ENCODE results near the gene SIGLEC7.
A peak's percentile ranks its signal among the peaks of the same experiment; 100 is the strongest.

Gene SIGLEC7

DNA sequence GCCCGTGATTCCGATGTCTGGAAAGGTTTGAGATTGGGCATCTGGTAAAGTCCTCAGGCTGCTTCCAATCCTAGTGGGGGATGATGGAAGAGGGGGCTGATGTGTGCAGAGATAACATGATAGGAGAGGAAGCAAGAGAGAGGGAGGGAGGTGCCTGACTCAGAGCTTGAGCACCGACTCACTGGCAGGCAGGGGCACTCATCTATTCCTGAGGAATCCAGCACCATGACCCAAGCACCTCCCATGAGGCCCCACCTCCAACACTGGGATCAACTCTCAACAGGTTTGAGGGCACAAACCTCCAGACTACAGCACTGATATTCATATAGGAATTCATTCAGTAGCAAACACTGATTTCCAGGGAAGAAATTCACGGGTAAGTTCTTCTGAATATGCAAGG lies 23.0 kb upstream of the SIGLEC7 start:
- DNase-seq (ENCODE audit: low read depth) = no peak

DNA sequence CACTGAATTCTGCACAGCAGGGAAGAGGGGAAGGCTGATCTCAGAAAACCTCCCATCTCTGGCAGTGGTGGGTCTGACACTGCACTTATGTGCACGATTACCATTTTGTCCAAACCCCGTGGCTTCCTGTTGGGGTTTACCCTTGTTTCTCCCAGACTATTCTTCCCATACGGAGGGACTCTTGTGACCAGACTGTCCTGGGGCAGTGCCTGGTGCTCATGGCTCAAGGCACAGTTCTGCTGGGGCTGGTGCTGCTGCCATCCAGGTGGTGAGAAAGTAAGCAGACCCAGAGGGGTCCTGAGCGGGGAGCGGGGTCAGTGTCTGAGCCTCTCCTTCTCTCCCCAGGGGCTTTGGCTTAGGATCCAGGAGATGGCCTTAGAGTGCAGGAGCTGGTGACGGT lies 22.5 kb upstream of the SIGLEC7 start:
- DNase-seq (ENCODE audit: low read depth) = no peak

DNA sequence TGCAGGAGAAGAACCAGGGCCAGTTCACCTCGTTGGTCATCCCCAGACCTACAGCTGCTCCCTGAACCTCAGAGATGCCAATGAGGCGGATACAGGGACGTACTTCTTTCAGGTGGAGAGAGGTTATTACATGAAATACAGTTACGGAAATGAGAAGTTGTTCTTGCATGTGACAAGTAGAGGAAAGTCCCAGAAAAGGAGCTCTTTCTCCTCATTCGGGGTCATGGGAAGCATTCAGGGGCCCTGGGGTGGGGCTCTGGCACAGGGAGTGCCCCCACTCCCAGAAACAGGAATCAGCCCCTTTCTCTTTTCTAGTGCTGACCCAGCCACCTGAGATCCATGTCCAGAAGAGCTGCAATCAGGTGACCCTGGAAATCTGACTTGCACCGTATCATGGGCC lies 21.9 kb upstream of the SIGLEC7 start:
- DNase-seq (ENCODE audit: low read depth) = no peak

DNA sequence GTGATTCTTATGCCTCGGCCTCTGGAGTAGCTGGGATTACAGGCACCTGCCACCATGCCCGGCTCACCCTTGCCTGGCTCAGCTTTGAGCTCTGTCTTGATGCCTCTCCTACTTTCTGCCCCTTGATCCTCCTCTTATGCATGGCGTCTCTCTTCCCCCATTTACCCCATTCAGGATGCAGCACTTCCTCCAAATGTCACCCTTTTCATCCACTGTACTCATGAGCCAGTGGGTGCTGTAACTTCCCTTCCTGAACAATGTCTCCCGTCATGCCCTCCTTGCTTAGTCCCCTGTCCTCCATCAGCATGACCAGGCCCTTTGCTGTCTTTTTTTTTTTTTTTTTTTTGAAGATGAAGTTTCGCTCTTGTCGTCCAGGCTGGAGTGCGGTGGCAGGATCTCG lies 20.8 kb upstream of the SIGLEC7 start:
- no peak for DNase-seq (ENCODE audit: low read depth)

DNA sequence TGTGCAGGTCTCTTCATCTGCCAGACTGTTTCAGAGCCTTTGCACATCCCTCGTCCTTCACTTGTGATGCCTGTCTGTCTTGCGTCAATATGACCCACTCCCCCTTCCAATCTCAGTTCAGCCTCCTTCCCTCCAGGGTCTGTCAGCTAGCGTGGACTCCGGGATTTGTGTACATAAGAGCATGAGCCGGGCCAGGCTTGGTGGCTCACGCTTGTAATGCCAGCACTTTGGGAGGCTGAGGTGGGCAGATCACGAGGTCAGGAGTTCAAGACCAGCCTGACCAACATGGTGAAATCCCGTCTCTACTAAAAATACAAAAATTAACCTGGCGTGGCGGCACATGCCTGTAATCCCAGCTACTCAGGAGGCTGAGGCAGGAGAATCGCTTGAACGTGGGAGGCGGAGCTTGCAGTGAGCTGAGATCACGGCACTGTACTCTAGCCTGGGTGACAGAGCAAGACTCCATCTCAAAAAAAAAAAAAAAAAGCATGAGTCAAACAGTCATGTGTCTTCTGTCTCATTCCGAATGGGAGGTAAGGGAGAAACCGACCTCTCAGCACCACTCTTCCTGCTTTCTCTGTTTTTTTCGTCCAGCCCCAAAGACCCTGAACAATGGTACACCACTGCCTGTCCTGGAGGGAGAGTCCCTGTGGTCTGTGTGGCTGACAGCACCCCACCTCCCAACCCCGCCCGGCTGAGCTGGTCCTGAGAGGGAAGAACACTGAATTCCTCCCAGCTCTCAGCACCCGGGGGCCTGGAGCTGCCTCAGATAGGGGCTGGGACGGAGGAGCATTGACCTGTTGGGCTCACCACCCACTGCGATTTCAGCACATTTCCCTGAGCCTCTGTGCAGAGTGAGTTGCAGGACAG lies 19.8 kb upstream of the SIGLEC7 start:
- no peak for DNase-seq (ENCODE audit: low read depth)

DNA sequence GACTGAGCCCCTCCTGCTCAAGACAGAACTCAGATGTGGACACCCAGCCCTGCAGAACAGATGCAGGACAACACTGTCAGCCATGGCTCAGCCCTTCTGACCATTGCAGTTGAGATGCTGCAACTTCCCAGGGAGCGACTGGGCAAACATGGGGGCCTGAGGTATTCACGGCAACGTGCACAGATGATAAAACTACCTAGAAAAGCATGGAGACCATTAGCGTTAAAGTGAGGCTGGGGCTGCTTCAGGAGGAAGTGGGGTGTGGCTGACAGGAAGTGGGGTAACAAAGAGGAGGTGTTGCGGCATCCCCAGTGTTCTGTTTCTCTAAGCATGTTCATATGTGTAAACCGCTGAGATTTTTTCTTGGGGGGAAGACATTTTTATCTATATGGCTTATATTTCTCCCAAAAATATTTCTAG lies 18.7 kb upstream of the SIGLEC7 start:
- no peak for DNase-seq (ENCODE audit: low read depth)

DNA sequence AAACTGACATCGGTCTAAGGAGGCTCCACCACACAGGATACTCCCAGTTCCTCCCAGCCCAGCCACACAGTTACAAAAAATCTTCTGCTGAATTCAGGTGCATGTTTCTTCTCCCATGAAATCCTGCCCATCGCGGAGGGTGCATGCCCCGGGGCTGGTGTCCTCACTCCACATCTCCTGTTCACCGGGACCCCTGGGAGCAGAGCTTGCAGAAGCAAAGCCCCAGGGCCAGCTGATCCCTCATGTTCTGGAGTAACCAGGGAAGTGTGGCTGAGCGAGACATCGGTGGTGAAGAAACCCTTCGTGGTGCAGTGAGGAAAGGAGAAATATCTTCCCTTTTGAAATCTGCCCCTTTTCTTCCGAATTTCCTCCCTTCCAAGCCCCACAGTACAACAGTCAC lies 18.3 kb upstream of the SIGLEC7 start:
- DNase-seq (ENCODE audit: low read depth) = no peak

DNA sequence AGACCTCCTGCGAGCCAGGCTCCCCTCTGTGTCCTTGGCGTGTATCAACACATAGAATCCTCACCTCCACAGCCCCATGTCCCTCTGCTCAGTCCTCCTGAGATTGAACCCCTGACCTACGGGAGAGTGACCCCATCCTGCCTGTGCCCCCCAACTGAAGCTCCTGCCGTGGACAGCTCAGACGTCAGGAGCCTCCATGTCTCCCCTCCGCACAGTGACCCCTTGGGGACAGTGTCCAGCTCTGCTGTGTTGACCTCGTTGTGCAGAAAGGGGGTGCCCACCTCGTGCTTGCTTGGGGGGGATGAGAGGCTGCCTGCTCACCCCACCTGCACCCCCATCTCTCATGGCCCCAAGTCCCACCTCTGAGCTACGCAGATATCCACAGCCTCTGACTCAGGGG lies 17.9 kb upstream of the SIGLEC7 start:
- no peak for DNase-seq (ENCODE audit: low read depth)

DNA sequence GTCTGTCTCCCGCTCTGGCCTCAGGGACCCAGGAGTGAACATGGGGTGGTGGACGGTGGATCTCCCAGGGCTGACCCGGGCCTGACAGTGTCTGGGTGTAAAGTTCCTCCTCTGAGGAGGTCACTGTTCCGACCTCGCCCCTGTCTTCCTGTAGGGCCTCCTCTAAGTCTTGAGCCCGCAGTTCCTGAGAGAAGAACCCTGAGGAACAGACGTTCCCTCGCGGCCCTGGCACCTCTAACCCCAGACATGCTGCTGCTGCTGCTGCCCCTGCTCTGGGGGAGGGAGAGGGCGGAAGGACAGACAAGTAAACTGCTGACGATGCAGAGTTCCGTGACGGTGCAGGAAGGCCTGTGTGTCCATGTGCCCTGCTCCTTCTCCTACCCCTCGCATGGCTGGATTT lies 17.4 kb upstream of the SIGLEC7 start, which contains the start of gene SIGLEC9:
Gene SIGLEC9 (plus strand): TSS at position 178 of the 400 bp plus-strand sequence. CDS start 69 bp downstream, at position 247.
- DNase-seq (ENCODE audit: low read depth) = no peak

DNA sequence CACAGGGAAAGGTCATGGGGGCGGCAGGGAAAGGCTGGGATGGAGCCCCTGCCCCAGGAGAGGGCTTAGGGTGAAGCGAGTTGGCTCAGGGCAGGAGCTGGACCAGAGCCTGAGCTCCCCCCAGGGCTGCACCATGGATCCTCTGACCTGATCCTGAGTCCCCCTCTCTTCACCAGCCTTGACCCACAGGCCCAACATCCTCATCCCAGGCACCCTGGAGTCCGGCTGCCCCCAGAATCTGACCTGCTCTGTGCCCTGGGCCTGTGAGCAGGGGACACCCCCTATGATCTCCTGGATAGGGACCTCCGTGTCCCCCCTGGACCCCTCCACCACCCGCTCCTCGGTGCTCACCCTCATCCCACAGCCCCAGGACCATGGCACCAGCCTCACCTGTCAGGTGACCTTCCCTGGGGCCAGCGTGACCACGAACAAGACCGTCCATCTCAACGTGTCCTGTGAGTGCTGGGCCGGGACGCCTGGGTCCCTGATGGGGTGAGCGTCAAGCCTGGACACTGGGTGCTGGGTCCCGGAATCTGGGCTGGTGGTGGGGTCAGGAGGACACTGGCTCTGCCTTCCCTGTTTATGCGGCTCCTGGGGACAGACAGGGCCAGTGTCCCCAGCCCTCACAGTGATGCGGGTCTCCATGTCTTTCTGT lies 16.6 kb upstream of the SIGLEC7 start:
- no peak for DNase-seq (ENCODE audit: low read depth)

DNA sequence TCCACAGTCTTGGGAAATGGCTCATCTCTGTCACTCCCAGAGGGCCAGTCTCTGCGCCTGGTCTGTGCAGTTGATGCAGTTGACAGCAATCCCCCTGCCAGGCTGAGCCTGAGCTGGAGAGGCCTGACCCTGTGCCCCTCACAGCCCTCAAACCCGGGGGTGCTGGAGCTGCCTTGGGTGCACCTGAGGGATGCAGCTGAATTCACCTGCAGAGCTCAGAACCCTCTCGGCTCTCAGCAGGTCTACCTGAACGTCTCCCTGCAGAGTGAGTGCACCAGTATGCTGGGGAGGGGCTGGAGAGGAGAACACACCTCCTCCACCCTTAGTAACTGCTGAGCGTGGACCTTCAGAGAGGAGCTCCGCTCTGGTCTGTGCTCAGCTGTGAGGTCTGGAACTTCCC lies 15.1 kb upstream of the SIGLEC7 start:
- no peak for DNase-seq (ENCODE audit: low read depth)

DNA sequence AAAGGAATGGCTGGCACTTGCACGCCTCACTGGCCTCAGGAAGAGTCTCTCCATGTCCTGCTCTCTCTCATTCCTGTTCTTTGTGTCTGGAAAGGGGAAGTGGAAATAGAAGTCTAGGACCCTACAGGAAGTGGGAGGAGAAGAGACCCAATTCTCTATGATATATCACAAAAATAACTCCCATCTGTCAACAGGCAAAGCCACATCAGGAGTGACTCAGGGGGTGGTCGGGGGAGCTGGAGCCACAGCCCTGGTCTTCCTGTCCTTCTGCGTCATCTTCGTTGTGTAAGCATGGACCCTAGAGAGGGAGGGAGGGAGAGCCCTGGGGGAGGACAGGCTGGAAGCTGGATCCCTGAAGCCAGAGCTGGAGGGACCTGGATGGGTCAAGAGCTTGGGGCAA lies 14.3 kb upstream of the SIGLEC7 start:
- no peak for DNase-seq (ENCODE audit: low read depth)

DNA sequence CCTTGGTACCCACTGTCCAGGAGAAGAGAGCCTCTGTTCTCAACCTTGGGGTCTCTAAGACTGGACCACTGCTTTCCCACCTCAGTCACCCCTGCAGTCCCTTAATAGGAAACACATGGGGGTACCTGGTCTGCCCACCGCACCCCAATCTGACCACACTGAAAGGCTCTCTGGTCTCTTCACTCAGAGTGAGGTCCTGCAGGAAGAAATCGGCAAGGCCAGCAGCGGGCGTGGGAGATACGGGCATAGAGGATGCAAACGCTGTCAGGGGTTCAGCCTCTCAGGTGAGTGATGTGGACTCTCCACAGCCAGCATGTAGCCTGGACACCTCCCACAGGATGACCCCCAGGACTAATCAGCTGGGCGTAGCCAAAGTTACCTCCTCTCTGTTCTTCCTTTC lies 13.9 kb upstream of the SIGLEC7 start:
- no peak for DNase-seq (ENCODE audit: low read depth)

DNA sequence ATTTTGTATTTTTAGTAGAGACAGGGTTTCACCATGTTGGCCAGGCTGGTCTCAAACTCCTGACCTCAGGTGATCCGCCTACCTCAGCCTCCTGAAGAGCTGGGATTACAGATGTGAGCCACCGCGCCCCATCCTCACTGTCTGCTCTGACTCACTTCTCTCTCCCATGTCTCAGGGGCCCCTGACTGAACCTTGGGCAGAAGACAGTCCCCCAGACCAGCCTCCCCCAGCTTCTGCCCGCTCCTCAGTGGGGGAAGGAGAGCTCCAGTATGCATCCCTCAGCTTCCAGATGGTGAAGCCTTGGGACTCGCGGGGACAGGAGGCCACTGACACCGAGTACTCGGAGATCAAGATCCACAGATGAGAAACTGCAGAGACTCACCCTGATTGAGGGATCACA lies 12.4 kb upstream of the SIGLEC7 start:
- no peak for DNase-seq (ENCODE audit: low read depth)

DNA sequence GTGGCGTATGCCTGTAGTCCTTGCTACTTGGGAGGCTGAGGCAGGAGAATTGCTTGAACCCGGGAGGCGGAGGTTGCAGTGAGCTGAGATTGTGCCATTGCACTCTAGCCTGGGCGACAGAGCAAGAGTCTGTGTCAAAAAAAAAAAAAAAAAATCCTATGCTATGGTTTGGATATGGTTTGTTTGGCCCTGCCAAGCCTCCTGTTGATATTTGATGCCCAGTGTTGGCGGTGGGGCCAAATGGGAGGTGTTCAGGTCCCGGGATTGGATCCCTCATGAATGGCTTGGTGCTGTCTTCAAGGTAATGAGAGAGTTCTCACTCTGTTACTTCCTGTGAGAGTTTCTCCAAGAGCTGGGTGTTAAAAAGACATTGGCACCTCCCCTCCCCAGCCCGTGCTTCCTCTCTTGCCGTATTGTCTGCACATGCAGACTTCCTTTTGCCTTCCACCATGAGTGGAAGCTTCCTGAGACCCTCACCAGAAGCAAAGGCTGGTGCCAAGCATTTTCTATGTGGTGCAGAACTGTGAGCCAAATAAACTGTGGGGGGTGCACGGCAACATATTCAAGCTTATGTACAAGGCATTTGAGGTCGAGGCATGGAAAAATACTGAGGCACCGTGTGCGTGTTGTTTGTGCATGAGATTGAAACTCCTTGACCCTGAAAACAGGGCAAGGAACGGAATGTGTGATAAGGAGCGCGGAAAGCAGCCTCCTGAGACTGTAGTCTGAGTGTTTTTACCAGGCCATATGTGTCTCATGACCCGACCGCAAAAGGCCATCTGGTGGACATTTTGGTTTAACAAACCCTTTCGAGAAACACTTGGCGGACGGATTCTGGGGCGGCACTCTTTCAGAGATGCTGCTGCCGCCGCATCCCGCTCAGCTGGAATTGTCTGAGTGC lies 10.1 kb upstream of the SIGLEC7 start:
- DNase-seq (ENCODE audit: low read depth) = peak; percentile 21

DNA sequence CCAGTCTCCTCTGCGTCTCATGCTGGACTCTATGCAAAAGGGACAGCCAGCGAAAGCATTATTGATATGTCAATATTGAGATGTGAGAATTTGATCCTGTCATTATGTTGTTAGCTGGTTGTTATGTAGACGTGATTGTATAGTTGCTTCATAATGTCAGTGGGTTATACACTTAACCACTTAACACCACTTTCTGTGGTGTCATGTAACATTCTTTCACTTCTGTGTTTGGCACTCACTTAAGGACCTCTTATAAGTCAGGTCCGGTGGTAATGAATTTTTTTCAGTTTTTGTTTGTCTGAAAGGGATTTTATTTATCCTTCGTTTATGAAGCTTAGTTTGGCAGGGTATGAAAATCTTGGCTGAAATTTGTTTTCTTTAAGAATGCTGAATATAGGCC lies 7.1 kb upstream of the SIGLEC7 start:
- DNase-seq (ENCODE audit: low read depth) = no peak

DNA sequence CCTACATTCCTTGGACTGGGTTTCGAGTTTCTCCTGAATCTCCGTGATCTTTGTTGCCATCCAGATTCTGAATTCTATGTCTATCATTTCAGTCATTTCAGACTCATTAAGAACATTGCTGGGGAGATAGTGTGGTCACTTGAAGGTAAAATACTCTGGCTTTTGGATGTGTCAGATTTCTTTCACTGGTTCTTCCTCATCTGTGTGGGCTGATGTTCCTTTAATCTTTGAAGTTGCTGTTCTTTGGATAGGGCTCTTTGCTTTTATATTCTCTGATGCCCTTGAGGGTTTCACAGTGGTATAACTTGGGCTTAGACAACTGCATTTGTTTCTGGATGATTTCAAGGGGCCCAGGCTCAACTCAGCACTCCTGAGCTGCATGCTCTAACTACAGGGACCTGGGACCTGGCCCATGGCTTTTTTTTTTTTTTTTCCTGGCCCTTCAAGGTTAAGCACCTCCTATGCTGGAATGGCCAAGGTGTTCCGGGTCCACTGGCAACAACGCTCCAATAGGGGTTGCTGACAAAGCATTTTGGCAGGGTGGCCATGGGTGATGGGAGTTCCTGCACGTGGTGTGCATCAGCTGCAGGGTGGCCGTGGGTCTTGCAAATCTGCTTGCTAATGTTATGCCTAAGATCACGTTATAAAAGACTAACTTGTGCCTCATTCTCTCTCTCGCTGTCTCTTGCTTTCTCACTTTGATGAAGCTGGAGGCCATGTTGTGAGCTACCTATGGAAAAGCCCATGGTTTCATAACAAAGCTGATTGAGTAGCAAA lies 5.9 kb upstream of the SIGLEC7 start:
- DNase-seq (ENCODE audit: low read depth) = no peak

DNA sequence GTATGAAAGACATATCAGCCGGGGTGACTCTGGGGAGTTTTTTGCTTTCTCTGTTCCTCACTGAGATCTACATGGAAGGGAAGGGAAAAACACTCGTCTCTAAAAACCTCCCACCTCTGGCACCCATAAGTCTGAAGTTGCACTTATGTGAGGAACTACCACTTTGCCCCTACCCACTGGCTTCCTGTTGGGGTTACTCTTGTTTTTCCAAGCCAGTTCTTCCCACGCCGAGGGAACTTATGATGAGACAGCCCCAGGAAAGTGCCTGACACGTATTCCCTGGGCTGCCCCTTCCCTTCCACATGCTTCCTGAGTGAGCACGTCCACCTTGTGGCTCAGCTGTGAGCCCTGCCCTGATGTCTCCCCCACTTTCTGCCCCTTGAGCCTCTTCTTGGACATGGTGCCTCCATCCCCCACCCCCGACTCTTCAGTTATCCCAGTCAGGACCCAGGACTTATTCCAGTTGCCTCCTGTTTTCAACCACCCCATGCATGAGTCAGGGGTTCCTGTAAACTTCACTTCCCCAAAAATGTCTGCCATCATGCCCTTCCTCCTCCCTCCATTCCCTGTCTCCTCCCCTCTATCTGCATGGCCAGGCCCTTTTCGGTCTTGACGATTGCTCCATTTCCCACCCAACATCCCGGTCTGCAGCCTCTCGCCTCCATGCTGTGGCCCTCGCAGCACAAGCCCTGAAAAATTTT lies 5.1 kb upstream of the SIGLEC7 start:
- DNase-seq (ENCODE audit: low read depth) = no peak

DNA sequence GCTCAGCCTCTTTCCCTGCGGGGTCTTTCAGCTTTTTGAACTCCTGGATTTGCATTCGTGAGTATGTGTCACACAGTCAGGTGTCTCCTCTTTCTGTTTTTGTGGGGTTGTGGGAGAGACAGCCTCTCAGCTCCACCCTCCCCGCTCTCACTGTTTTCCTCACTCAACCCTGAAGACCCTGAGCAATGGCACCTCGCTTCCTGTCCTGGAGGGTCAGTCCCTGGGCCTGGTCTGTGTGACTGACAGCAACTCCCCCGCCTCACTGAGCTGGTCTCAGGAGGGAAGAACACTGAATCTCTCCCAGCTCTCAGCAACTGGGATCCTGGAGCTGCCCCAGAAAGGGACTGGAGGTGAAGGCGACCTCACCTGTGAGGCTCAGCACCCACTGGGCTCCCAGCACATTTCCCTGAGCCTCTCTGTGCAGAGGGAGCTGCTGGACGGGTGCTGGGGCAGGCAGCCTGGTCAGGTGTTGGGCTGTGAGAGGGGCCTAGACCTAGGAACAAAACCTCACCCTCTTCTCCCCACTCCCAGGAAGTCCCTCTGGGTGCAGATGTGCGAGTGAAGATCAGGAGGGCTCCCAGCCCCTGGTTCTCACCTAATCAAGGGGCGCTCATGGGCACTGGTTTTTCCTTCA lies 4.2 kb upstream of the SIGLEC7 start:
- DNase-seq (ENCODE audit: low read depth) = no peak

DNA sequence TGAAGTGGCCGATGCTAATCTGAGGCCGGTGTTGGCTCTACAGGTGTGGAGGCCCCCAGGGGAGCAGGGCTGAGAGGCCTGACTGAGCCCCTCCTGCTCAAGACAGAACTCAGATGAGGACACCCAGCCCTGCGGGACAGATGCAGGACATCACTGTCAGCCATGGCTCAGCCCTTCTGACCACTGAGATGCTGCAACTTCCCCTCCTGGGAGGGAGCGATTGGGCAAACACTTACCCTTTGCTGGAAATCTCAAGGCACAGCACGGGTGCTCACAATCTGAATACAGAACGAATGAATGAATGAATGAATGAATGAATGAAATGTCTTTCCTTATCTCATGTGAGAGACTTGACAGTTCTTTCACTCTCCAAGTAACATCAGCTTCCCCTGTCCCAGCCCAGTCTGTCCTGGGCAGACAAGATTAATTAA lies 3.5 kb upstream of the SIGLEC7 start:
- no peak for DNase-seq (ENCODE audit: low read depth)

Data from fibroblast of gingiva (primary cell).